Heart left ventricle (tissue), 13 donors: ENCODE results near the gene MSH3.

Experiments
- POLR2A ChIP-seq, 2 donors: fragments of 450-650 bp; IDR thresholded peaks; one replicate each; pipeline ENCODE4 v1.6.1; 2017; ENCODE audit warnings: antibody characterized with exemption in 2 of 2, mild to moderate bottlenecking in 2 of 2, moderate library complexity in 2 of 2
- TF ChIP-seq, protein P1 (sequence below), 12 donors: fragments of 200-600 bp; sonication (generic) in 4 of 12; IDR thresholded peaks; one replicate each; pipeline versions ENCODE4 v1.5.0 to v1.8.0; 2018 to 2022; ENCODE audit warnings: antibody characterized with exemption in 12 of 12, mild to moderate bottlenecking in 5 of 12
- donor health status: ischemic (EF 13 %, LVEDD 7.1; RV severe dilation, severe dysfunction).
- donor health status: DM: no; HTN: yes; CAD: no.
- donor health status: DM: no; HTN: no; CAD: no.
- donor health status: ischemic (EF 25% LVEDD 6.9; RV normal size, moderate dysfunction).
- donor health status: ischemic (EF 25% LVEDD 5.7; RV mildly dilated, moderate dysfunction).
- donor health status: ischemic (EF 35%, LVEDD 5.7; RV mildly dilated, moderate dysfunction).
- donor health status: nonischemic (EF 11% LVEDD 7.7; RV severe dilation, severe dysfunction).
- donor health status: DM: yes; HTN: yes; CAD: no.
- donor health status: PGD.
- donor health status: ischemic (EF 29% LVEDD 5.4; RV normal size, mild dysfunction).
- donor health status: nonischemic (EF 23%, LVEDD 6.1; RV moderate dilation, normal function).

DNA sequence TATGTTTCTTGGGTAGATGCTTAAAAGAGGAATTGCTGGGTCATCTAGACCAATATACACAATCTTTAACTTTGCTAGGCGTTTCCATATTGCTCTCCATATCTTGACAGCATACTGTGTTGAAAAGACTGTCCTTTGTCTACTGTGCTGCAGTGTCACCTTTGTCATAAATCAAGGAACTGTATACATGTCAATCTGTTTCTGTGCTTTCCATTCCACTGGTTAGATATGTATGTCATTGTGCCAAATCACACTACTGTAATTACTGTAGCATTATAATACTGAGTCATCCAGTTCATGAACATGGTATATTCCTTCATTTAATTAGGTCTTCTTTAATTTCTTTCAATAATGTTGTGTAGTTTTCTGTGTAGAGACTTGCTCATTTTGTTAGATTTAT, 156.0 kb downstream of the MSH3 start:
- TF ChIP-seq, protein P1, sequence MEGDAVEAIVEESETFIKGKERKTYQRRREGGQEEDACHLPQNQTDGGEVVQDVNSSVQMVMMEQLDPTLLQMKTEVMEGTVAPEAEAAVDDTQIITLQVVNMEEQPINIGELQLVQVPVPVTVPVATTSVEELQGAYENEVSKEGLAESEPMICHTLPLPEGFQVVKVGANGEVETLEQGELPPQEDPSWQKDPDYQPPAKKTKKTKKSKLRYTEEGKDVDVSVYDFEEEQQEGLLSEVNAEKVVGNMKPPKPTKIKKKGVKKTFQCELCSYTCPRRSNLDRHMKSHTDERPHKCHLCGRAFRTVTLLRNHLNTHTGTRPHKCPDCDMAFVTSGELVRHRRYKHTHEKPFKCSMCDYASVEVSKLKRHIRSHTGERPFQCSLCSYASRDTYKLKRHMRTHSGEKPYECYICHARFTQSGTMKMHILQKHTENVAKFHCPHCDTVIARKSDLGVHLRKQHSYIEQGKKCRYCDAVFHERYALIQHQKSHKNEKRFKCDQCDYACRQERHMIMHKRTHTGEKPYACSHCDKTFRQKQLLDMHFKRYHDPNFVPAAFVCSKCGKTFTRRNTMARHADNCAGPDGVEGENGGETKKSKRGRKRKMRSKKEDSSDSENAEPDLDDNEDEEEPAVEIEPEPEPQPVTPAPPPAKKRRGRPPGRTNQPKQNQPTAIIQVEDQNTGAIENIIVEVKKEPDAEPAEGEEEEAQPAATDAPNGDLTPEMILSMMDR (IDR thresholded peaks at IDR 0.05) = no peak
- TF ChIP-seq POLR2A (IDR thresholded peaks at IDR 0.05) = no peak
